K562 (cell line): ENCODE data around the gene BMP6. TPM values are rescaled to one million over a fixed set of nuclear protein-coding genes. Genes with fewer than 3 reads are reported as not detected.

Experiments used
- ATAC-seq: fragments of 200-7000 bp; cut with Tn5 transposase; 3 replicates; pipeline ENCODE4 v1.9.1; 2020; ENCODE audit warnings: moderate library complexity
- BruUV-seq: library from RNA; stranded (reverse); fragments of 400-500 nt; replicated peaks from 2 replicates; lab custom pipeline; 2021; lab: Mats Ljungman, UMichigan
- CTCF ChIA-PET: fragments of 300-600 bp; formaldehyde crosslinking; extraction: SDS; loops from one replicate; lab custom pipeline; 2021; ENCODE audit warnings: low intra/inter-chr PET ratio; lab: Yijun Ruan, JAX
- POLR2A ChIA-PET: fragments of 300-600, 350-650 bp; sonication (Branson Sonifier 250); formaldehyde crosslinking; extraction: SDS; loops from one replicate; lab custom pipeline; 2021; ENCODE audit warnings: antibody characterized with exemption, inconsistent platforms; lab: Yijun Ruan, JAX
- DNase-seq, 4 experiments: peaks; one replicate each; pipeline versions ENCODE4 v3.0.0 to v3.0.0-alpha.2; 2011 to 2018; ENCODE audit warnings: low spot score in 3 of 4, mixed read lengths in 3 of 4; ENCODE audit errors: extremely low read depth in 1 of 4
- FAIRE-seq: peaks from 2 replicates; lab custom pipeline; 2011; peaks lifted over from hg19 to GRCh38; lab: Jason Lieb, UNC
- H2AFZ ChIP-seq: 2 replicates; pipeline ENCODE4 v1.6.0; 2011; ENCODE audit warnings: low read depth, low read length, control low read depth, inconsistent platforms
- H3K27ac ChIP-seq: fragments of 200-600 bp; 3 replicates; pipeline ENCODE4 v1.8.0; 2011; ENCODE audit warnings: low read depth, mild to moderate bottlenecking, control low read depth, inconsistent platforms, low read length, moderate library complexity, mixed read lengths; ENCODE audit errors: extremely low read depth
- H3K27me3 ChIP-seq, 2 experiments: fragments of 300-600 bp in 1 of 2; 2 replicates in 1 of 2; 3 replicates in 1 of 2; pipeline versions ENCODE4 v1.6.0 to v1.8.0; 2011; ENCODE audit warnings: inconsistent platforms in 2 of 2, low read length in 2 of 2, mild to moderate bottlenecking in 1 of 2, mixed read lengths in 1 of 2, moderate library complexity in 1 of 2; ENCODE audit not compliant: control insufficient read depth in 2 of 2, insufficient read depth in 2 of 2
- H3K36me3 ChIP-seq: fragments of 300-600 bp; 3 replicates; pipeline ENCODE4 v1.8.0; 2011; ENCODE audit warnings: mild to moderate bottlenecking, low read length, inconsistent platforms; ENCODE audit not compliant: control insufficient read depth, insufficient read depth
- H3K4me1 ChIP-seq, 2 experiments: fragments of 200-600 bp in 1 of 2; replicated peaks in 1 of 2; 2 replicates in 1 of 2; 3 replicates in 1 of 2; pipeline versions ENCODE4 v1.5.1 to v1.8.0; 2011; ENCODE audit warnings: inconsistent platforms in 2 of 2, low read length in 2 of 2, mild to moderate bottlenecking in 1 of 2, mixed read lengths in 1 of 2, moderate library complexity in 1 of 2; ENCODE audit not compliant: control insufficient read depth in 2 of 2, insufficient read depth in 2 of 2
- H3K4me2 ChIP-seq: 2 replicates; pipeline ENCODE4 v1.6.1; 2011; ENCODE audit warnings: low read length, control low read depth, inconsistent platforms, mixed read lengths; ENCODE audit not compliant: insufficient read depth
- H3K4me3 ChIP-seq: fragments of 200-600 bp; sonication (generic), shearing (Covaris generic); 2 replicates; pipeline ENCODE4 v1.5.1; 2016; ENCODE audit warnings: control low read depth, inconsistent platforms
- H3K79me2 ChIP-seq: fragments of 200-600 bp; 3 replicates; pipeline ENCODE4 v1.8.0; 2011; ENCODE audit warnings: low read length, inconsistent platforms; ENCODE audit not compliant: control insufficient read depth, insufficient read depth
- H3K9ac ChIP-seq, 2 experiments: 2 replicates each; pipeline versions ENCODE4 v1.6.0 to v1.6.1; 2011; ENCODE audit warnings: low read depth in 2 of 2, low read length in 2 of 2, control low read depth in 1 of 2, inconsistent platforms in 1 of 2, mild to moderate bottlenecking in 1 of 2, mixed read lengths in 1 of 2; ENCODE audit not compliant: insufficient read depth in 1 of 2
- H3K9me1 ChIP-seq: one replicate; pipeline ENCODE4 v1.6.0; 2011; ENCODE audit warnings: inconsistent platforms, mild to moderate bottlenecking, low read length, moderate library complexity; ENCODE audit not compliant: control insufficient read depth, insufficient read depth
- H3K9me3 ChIP-seq: replicated peaks from 2 replicates; pipeline ENCODE4 v1.5.1; 2011; ENCODE audit warnings: low read depth, low read length, inconsistent platforms; ENCODE audit not compliant: control insufficient read depth, insufficient read depth
- H4K20me1 ChIP-seq: replicated peaks from 2 replicates; pipeline ENCODE4 v1.6.1; 2011; ENCODE audit warnings: low read length, inconsistent platforms, mixed read lengths; ENCODE audit not compliant: control insufficient read depth, insufficient read depth
- EP400 ChIP-seq: fragments of 450-650 bp; IDR thresholded peaks from 2 replicates; pipeline ENCODE4 v1.6.1; 2017; ENCODE audit warnings: antibody characterized with exemption, mild to moderate bottlenecking, moderate library complexity
- HNRNPLL ChIP-seq: fragments of 200-400 bp; formaldehyde crosslinking; IDR thresholded peaks from 2 replicates; pipeline ENCODE4 v1.6.1; 2017; ENCODE audit warnings: low read length, low read depth, mild to moderate bottlenecking; ENCODE audit not compliant: poor library complexity, severe bottlenecking
- KDM5B ChIP-seq: fragments of 200-600 bp; sonication (generic); IDR thresholded peaks from 2 replicates; pipeline ENCODE4 v1.6.1; 2012; ENCODE audit warnings: low read depth, mild to moderate bottlenecking, moderate library complexity, low read length, control low read depth, inconsistent platforms; ENCODE audit not compliant: insufficient replicate concordance
- MYC ChIP-seq, 2 experiments: fragments of 250-450 bp in 1 of 2; sonication (Bioruptor Pico) in 1 of 2; IDR thresholded peaks; 2 replicates each; pipeline versions ENCODE4 v1.5.1 to v1.6.1; 2012 to 2021; ENCODE audit warnings: low read depth in 2 of 2, borderline replicate concordance in 1 of 2, improper control_type of control experiment in 1 of 2, low read length in 1 of 2, mild to moderate bottlenecking in 1 of 2, moderate library complexity in 1 of 2
- NR2C2 ChIP-seq, 2 experiments: fragments of 200-800 bp in 1 of 2; sonication (Bioruptor generic) in 1 of 2; sonication (generic) in 1 of 2; formaldehyde crosslinking in 1 of 2; IDR thresholded peaks; 2 replicates each; pipeline versions ENCODE4 v1.6.1 to v1.8.0; 2016 to 2022; ENCODE audit warnings: mild to moderate bottlenecking in 1 of 2, missing compliant biosample characterization in 1 of 2, missing genetic modification characterization in 1 of 2, missing genetic modification reagents in 1 of 2
- NUFIP1 ChIP-seq: fragments of 450-650 bp; IDR thresholded peaks from 2 replicates; pipeline ENCODE4 v1.6.1; 2018; ENCODE audit not compliant: partially characterized antibody
- RFX5 ChIP-seq: IDR thresholded peaks from 2 replicates; pipeline ENCODE4 v1.6.1; 2011; ENCODE audit warnings: low read depth, mild to moderate bottlenecking, improper control_type of control experiment, low read length
- SIRT6 ChIP-seq: IDR thresholded peaks from one replicate; pipeline ENCODE4 v1.6.1; 2012; ENCODE audit warnings: low read depth, mild to moderate bottlenecking, control low read depth, inconsistent platforms, low read length, moderate library complexity
- SP1 ChIP-seq: sonication (generic); formaldehyde crosslinking; IDR thresholded peaks from 2 replicates; pipeline ENCODE4 v1.8.1; 2022; ENCODE audit warnings: mild to moderate bottlenecking, missing genetic modification reagents
- ZNF436 ChIP-seq: fragments of 250-450, 450-650 bp; sonication (Bioruptor Pico); formaldehyde crosslinking; IDR thresholded peaks from 2 replicates; pipeline ENCODE4 v1.7.0; 2020; ENCODE audit warnings: mild to moderate bottlenecking
- ZNF507 ChIP-seq: conservative IDR thresholded peaks from 2 replicates; pipeline ENCODE4 v1.6.1; 2017; ENCODE audit warnings: missing genetic modification characterization, missing compliant biosample characterization
- ZNF740 ChIP-seq, 3 experiments: fragments of 200-800 bp in 1 of 3; sonication (Bioruptor generic) in 1 of 3; sonication (generic) in 1 of 3; formaldehyde crosslinking in 1 of 3; IDR thresholded peaks; 2 replicates each; pipeline versions ENCODE4 v1.6.1 to v1.8.0; 2016 to 2022; ENCODE audit warnings: mild to moderate bottlenecking in 2 of 3, missing compliant biosample characterization in 2 of 3, missing genetic modification characterization in 2 of 3, missing genetic modification reagents in 1 of 3
- WGBS: fragments of 100-300 bp; shearing (Covaris generic); methylation state at CpG from one replicate; pipeline ENCODE4 v1.1.6; 2016; ENCODE audit warnings: low coverage, mixed read lengths; ENCODE audit not compliant: insufficient coverage; ENCODE audit errors: missing lambda C conversion rate; 5-methylcytosine and 5-hydroxymethylcytosine counted together
- in situ Hi-C: fragments of 300-500 bp; cut with MboI; formaldehyde crosslinking; loops from 4 replicates; pipeline ENCODE4 v1.15.0; 2018; ENCODE audit warnings: inconsistent platforms, mixed read lengths
- intact Hi-C: fragments of 100-400 bp; cut with micrococcal nuclease; formaldehyde crosslinking; loops from 2 replicates; pipeline ENCODE4 v1.14.2; 2022
- polyA plus RNA-seq, 8 experiments: library from polyadenylated mRNA; depleted of rRNA in 4 of 8; stranded (reverse) in 5 of 8; unstranded in 3 of 8; fragments of >200 nt; fragmentation: Nextera tagmentation in 2 of 8; fragmentation: Illumina TruSeq in 1 of 8; extraction: Ambion mirVana in 2 of 8; extraction: Trizol in 1 of 8; gene quantifications; 2 replicates each; pipeline versions ENCODE4 v1.2.1 to v1.2.3, GENCODE V29; 2011 to 2014; ENCODE audit warnings: inconsistent platforms in 1 of 8, missing spikeins in 1 of 8
- total RNA-seq, 7 experiments: library from RNA; depleted of rRNA in 6 of 7; stranded (reverse); fragments of >200 nt in 6 of 7; fragmentation: Illumina TruSeq in 2 of 7; extraction: Trizol in 2 of 7; gene quantifications; 2 replicates each; pipeline versions ENCODE4 v1.2.1 to v1.2.3, GENCODE V29; 2011 to 2021; ENCODE audit warnings: low replicate concordance in 1 of 7
- TF ChIP-seq, protein P1 (sequence below): fragments of 450-650 bp; IDR thresholded peaks from 2 replicates; pipeline ENCODE4 v1.7.1; 2018; ENCODE audit warnings: mild to moderate bottlenecking, low read depth; ENCODE audit not compliant: partially characterized antibody

BMP6 gene
- total and polyA plus RNA-seq, 9 of the 15 experiments (the other 6 are each of a cell fraction or from before 2014, with no cell fraction given), result 0.01 to 0.13 (median 0.06) TPM; not detected in 3

- WGBS, result 14% methylated on average over 86 of the region's 97 CpGs
- DNase-seq, result peak in 1 of 4 experiments; percentile 22
- CTCF ChIA-PET, result no interaction called here
- H2AFZ ChIP-seq, result no peak overlapping the region
- H3K4me1 ChIP-seq, result peaks cover 5 to 30% of the 10 kb centered on the region in 2 experiments; a peak in 3 of 5 replicates
- no peaks in the 10 kb centered on the region for H3K9me3 ChIP-seq
- FAIRE-seq, result no peak
- POLR2A ChIA-PET, result interaction anchor here (1.1 kb wide), 1 partner anchor 15 kb away, joined by 4 read pairs; no protein-coding TSS in a partner anchor
- H4K20me1 ChIP-seq, result peaks cover 12% of the 10 kb centered on the region
- in situ Hi-C loops (loop anchor here (5.0 kb wide), 1 partner anchor 260 kb away; no protein-coding TSS in a partner anchor), intact Hi-C loops (no loop called here)
- ATAC-seq, result no peak
- H3K9me1 ChIP-seq, result no peaks in the 10 kb centered on the region
- H3K9ac ChIP-seq, result no peak overlapping the region
- no peak overlapping the region for H3K4me3 ChIP-seq
- no peaks in the 10 kb centered on the region for H3K79me2 ChIP-seq
- BruUV-seq, result no TSS peak
- H3K4me2 ChIP-seq, result no peak overlapping the region
- no peaks in the 10 kb centered on the region for H3K36me3 ChIP-seq
- H3K27me3 ChIP-seq, result peaks cover 46 to 53% of the 10 kb centered on the region in 2 experiments
- H3K27ac ChIP-seq, result no peak overlapping the region
- TF ChIP-seq ZNF507 (tag), result no peak
- TF ChIP-seq RFX5, result no peak
- no peak for TF ChIP-seq NUFIP1
- no peak for TF ChIP-seq SIRT6
- no peak; the same call in 1 of the 2 replicates for TF ChIP-seq NR2C2 (CRISPR knock-in tag; IDR thresholded peaks at IDR 0.05)
- no peak for TF ChIP-seq NR2C2 (tag; IDR thresholded peaks at IDR 0.05)
- no peak for TF ChIP-seq ZNF740 (CRISPR knock-in tag; IDR thresholded peaks at IDR 0.05)
- no peak for TF ChIP-seq ZNF740 (tag; IDR thresholded peaks at IDR 0.05)
- TF ChIP-seq KDM5B, result no peak
- TF ChIP-seq SP1 (CRISPR knock-in tag), result no peak
- no peak for TF ChIP-seq MYC (IDR thresholded peaks at IDR 0.05; ENCODE audit: low read depth, low read length)
- no peak for TF ChIP-seq MYC (CRISPR knock-in tag; IDR thresholded peaks at IDR 0.05; ENCODE audit: borderline replicate concordance, low read depth)
- TF ChIP-seq ZNF436 (CRISPR knock-in tag), result no peak
- TF ChIP-seq, protein P1, sequence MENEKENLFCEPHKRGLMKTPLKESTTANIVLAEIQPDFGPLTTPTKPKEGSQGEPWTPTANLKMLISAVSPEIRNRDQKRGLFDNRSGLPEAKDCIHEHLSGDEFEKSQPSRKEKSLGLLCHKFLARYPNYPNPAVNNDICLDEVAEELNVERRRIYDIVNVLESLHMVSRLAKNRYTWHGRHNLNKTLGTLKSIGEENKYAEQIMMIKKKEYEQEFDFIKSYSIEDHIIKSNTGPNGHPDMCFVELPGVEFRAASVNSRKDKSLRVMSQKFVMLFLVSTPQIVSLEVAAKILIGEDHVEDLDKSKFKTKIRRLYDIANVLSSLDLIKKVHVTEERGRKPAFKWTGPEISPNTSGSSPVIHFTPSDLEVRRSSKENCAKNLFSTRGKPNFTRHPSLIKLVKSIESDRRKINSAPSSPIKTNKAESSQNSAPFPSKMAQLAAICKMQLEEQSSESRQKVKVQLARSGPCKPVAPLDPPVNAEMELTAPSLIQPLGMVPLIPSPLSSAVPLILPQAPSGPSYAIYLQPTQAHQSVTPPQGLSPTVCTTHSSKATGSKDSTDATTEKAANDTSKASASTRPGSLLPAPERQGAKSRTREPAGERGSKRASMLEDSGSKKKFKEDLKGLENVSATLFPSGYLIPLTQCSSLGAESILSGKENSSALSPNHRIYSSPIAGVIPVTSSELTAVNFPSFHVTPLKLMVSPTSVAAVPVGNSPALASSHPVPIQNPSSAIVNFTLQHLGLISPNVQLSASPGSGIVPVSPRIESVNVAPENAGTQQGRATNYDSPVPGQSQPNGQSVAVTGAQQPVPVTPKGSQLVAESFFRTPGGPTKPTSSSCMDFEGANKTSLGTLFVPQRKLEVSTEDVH, result no peak
- TF ChIP-seq HNRNPLL, result no peak
- no peak for TF ChIP-seq EP400
These were observed 1.4 kb downstream of the BMP6 start for GRCh38 chr6:7727086-7727945.
